GM19467 (cell line): ENCODE data around the gene AP3M1.

Experiments used
- ATAC-seq: cut with Tn5 transposase; IDR thresholded peaks from one replicate; pipeline ENCODE4 v1.9.1; 2021; ENCODE audit warnings: mild to moderate bottlenecking, moderate library complexity; ENCODE audit not compliant: unreplicated experiment

AP3M1 gene

GRCh38 chr10:74120911-74121310 is 29.7 kb downstream of the AP3M1 start:
- ATAC-seq: no peak

- no peak for ATAC-seq
Measured at GRCh38 chr10:74118804-74119203, 31.8 kb downstream of the AP3M1 start.

- ATAC-seq: no peak
Measured at GRCh38 chr10:74117738-74118137, 32.9 kb downstream of the AP3M1 start.

GRCh38 chr10:74114041-74114448 is 36.6 kb downstream of the AP3M1 start:
- no peak for ATAC-seq

GRCh38 chr10:74113546-74113945 is 37.1 kb downstream of the AP3M1 start:
- ATAC-seq: no peak

GRCh38 chr10:74111799-74112198 is 38.8 kb downstream of the AP3M1 start:
- ATAC-seq: no peak

- no peak for ATAC-seq
Measured at GRCh38 chr10:74110120-74110519, 40.5 kb downstream of the AP3M1 start.

- no peak for ATAC-seq
Measured at GRCh38 chr10:74109452-74109851, 41.2 kb downstream of the AP3M1 start.

GRCh38 chr10:74107391-74107790 is 43.2 kb downstream of the AP3M1 start:
- ATAC-seq: no peak

GRCh38 chr10:74104996-74105395 is 45.6 kb downstream of the AP3M1 start:
- ATAC-seq: no peak

GRCh38 chr10:74104480-74104879 is 46.1 kb downstream of the AP3M1 start:
- no peak for ATAC-seq

- ATAC-seq: no peak
Measured at GRCh38 chr10:74103560-74104258, 46.9 kb downstream of the AP3M1 start.

- no peak for ATAC-seq
Measured at GRCh38 chr10:74099836-74100235, 50.8 kb downstream of the AP3M1 start.

- no peak for ATAC-seq
Measured at GRCh38 chr10:74099420-74099819, 51.2 kb downstream of the AP3M1 start.

- no peak for ATAC-seq
Measured at GRCh38 chr10:74097776-74098175, 52.9 kb downstream of the AP3M1 start.

GRCh38 chr10:74096777-74097176 is 53.9 kb downstream of the AP3M1 start:
- peak; percentile 83 for ATAC-seq

- ATAC-seq: no peak
Measured at GRCh38 chr10:74094231-74094630, 56.4 kb downstream of the AP3M1 start.

GRCh38 chr10:74093530-74094164 is 57.0 kb downstream of the AP3M1 start:
- ATAC-seq: no peak

- no peak for ATAC-seq
Measured at GRCh38 chr10:74092372-74092771, 58.3 kb downstream of the AP3M1 start.

- no peak for ATAC-seq
Measured at GRCh38 chr10:74088722-74089121, 61.9 kb downstream of the AP3M1 start.

- ATAC-seq: no peak
Measured at GRCh38 chr10:74086317-74086716, 64.3 kb downstream of the AP3M1 start.

- ATAC-seq: peak; percentile 63
Measured at GRCh38 chr10:74084955-74085354, 65.7 kb downstream of the AP3M1 start.

GRCh38 chr10:74083304-74083703 is 67.3 kb downstream of the AP3M1 start:
- ATAC-seq: no peak
